ENCODE data around the gene FSTL4.

DNA sequence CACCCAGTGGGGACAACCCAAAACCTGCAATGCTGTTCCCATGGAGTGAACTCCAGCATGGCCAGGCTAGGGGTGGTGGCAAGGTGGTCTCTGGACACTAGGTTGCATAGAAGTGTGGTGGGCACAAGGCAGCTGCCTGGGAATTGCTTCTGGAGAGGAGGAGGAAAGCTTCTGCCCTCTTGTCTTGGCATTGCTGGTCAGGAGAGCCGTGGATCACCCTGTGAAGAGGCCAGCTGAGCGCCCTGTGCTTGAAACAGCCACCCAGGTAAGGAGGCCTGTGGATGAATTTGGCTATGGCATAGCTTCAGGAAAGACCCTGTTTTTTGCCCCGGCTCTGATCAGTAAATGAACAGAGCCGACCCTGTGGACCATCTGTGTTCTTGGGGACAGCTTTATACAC is 287.4 kb downstream of the FSTL4 start:
- no peak for TF ChIP-seq POLR2A (IDR thresholded peaks at IDR 0.05)
- TF ChIP-seq, protein P1, sequence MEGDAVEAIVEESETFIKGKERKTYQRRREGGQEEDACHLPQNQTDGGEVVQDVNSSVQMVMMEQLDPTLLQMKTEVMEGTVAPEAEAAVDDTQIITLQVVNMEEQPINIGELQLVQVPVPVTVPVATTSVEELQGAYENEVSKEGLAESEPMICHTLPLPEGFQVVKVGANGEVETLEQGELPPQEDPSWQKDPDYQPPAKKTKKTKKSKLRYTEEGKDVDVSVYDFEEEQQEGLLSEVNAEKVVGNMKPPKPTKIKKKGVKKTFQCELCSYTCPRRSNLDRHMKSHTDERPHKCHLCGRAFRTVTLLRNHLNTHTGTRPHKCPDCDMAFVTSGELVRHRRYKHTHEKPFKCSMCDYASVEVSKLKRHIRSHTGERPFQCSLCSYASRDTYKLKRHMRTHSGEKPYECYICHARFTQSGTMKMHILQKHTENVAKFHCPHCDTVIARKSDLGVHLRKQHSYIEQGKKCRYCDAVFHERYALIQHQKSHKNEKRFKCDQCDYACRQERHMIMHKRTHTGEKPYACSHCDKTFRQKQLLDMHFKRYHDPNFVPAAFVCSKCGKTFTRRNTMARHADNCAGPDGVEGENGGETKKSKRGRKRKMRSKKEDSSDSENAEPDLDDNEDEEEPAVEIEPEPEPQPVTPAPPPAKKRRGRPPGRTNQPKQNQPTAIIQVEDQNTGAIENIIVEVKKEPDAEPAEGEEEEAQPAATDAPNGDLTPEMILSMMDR (IDR thresholded peaks at IDR 0.05) = no peak
- TF ChIP-seq POLR2AphosphoS5 (IDR thresholded peaks at IDR 0.05) = no peak

Data from prostate gland (tissue), 2 donors.